HL-60 (cell line): ENCODE measurements around the gene GLYR1.

Source experiments
- DNase-seq, 2 experiments: peaks; one replicate each; pipeline ENCODE4 v3.0.0-alpha.2; 2010 to 2020; ENCODE audit warnings: low read depth in 1 of 2, low spot score in 1 of 2
- H3K27ac ChIP-seq: fragments of 250-450 bp; sonication (Bioruptor Pico); replicated peaks from 2 replicates; pipeline ENCODE4 v1.5.1; 2020; ENCODE audit warnings: mild to moderate bottlenecking, moderate library complexity
- H3K27me3 ChIP-seq: fragments of 250-450 bp; sonication (Bioruptor Pico); 2 replicates; pipeline ENCODE4 v1.5.1; 2021; ENCODE audit warnings: mild to moderate bottlenecking, moderate library complexity; ENCODE audit not compliant: insufficient read depth, poor library complexity, severe bottlenecking
- H3K4me3 ChIP-seq: replicated peaks from 2 replicates; pipeline ENCODE4 v1.5.1; 2011; ENCODE audit warnings: mild to moderate bottlenecking, control low read depth, low read length; ENCODE audit not compliant: insufficient read depth
- GABPA ChIP-seq: IDR thresholded peaks from 2 replicates; pipeline ENCODE4 v1.6.1; 2012; ENCODE audit warnings: low read depth
- POLR2AphosphoS5 ChIP-seq: IDR thresholded peaks from 2 replicates; pipeline ENCODE4 v1.6.1; 2012; ENCODE audit warnings: low read depth
- SPI1 ChIP-seq: IDR thresholded peaks from 2 replicates; pipeline ENCODE4 v1.6.1; 2012; ENCODE audit warnings: low read depth, mild to moderate bottlenecking, borderline replicate concordance
- TF ChIP-seq, protein P1 (sequence below): IDR thresholded peaks from 2 replicates; pipeline ENCODE4 v1.6.1; 2012; ENCODE audit warnings: low read depth; ENCODE audit not compliant: insufficient replicate concordance
- TF ChIP-seq, protein P2 (sequence below): IDR thresholded peaks from one replicate; pipeline ENCODE4 v1.5.1; 2011; ENCODE audit warnings: low read length, control low read depth, inconsistent platforms; ENCODE audit not compliant: insufficient read depth

The GLYR1 gene

DNA sequence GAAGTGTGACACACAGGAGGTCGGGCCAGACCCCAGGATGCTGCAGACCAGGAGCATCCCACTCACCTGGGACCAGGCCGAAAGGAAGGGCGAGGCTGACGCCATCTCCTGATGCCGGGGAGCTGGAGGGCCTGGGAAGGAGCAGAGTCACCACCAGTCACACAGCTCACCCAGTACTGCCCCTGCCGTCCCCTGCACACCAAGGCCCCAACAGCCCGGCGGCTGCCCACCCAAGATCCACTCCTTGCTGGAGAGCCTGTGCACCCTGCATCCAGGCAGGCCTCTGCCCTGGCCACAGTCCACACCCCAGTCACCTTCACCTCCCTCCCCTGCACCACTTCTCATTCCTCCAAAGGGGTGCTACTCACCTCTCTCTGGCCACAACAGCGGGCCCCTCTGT, 84.9 kb downstream of the GLYR1 start:
- no peak for DNase-seq
- Histone ChIP-seq H3K27ac (no peak overlapping the region), H3K27me3 (no peaks in the 10 kb centered on the region), H3K4me3 (no peak overlapping the region)
- TF ChIP-seq GABPA (no peak), SPI1 (no peak), POLR2AphosphoS5 (no peak)
- TF ChIP-seq, protein P1, sequence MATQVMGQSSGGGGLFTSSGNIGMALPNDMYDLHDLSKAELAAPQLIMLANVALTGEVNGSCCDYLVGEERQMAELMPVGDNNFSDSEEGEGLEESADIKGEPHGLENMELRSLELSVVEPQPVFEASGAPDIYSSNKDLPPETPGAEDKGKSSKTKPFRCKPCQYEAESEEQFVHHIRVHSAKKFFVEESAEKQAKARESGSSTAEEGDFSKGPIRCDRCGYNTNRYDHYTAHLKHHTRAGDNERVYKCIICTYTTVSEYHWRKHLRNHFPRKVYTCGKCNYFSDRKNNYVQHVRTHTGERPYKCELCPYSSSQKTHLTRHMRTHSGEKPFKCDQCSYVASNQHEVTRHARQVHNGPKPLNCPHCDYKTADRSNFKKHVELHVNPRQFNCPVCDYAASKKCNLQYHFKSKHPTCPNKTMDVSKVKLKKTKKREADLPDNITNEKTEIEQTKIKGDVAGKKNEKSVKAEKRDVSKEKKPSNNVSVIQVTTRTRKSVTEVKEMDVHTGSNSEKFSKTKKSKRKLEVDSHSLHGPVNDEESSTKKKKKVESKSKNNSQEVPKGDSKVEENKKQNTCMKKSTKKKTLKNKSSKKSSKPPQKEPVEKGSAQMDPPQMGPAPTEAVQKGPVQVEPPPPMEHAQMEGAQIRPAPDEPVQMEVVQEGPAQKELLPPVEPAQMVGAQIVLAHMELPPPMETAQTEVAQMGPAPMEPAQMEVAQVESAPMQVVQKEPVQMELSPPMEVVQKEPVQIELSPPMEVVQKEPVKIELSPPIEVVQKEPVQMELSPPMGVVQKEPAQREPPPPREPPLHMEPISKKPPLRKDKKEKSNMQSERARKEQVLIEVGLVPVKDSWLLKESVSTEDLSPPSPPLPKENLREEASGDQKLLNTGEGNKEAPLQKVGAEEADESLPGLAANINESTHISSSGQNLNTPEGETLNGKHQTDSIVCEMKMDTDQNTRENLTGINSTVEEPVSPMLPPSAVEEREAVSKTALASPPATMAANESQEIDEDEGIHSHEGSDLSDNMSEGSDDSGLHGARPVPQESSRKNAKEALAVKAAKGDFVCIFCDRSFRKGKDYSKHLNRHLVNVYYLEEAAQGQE = no peak
- TF ChIP-seq, protein P2, sequence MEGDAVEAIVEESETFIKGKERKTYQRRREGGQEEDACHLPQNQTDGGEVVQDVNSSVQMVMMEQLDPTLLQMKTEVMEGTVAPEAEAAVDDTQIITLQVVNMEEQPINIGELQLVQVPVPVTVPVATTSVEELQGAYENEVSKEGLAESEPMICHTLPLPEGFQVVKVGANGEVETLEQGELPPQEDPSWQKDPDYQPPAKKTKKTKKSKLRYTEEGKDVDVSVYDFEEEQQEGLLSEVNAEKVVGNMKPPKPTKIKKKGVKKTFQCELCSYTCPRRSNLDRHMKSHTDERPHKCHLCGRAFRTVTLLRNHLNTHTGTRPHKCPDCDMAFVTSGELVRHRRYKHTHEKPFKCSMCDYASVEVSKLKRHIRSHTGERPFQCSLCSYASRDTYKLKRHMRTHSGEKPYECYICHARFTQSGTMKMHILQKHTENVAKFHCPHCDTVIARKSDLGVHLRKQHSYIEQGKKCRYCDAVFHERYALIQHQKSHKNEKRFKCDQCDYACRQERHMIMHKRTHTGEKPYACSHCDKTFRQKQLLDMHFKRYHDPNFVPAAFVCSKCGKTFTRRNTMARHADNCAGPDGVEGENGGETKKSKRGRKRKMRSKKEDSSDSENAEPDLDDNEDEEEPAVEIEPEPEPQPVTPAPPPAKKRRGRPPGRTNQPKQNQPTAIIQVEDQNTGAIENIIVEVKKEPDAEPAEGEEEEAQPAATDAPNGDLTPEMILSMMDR = no peak

DNA sequence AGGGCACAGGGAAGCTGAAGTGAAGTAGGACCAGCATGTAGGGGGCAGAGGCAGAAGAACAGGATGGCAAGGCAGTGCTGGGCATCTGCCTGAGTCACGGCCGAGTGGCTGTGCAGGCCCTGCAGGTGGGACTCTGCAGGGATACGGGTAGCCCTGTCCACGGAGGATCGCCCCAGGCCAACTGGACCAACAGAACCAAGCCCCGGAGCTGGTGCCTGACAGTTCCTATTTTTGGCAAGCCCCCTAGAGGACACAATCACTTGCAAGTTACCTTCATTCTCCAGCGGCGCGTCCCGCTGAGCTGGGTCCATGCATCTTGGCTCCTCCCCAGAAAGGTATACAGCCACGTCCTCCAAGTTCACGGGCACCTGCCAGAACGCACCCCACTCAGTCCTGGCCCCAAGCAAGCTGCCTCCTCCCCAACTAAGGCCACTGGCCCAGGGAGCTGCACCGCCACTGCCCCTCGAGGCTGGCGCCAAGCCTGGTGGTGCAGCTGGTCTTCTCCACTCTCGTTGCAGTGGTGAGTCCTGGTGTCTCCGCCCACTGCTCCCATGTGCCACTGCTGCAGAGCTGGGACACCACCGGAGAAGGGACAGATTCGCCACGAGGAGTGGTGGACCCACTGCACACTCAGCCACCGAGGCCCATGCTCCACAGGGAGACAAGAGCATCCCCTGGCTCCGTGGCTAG, 86.7 kb downstream of the GLYR1 start:
- Histone ChIP-seq H3K27ac (no peak overlapping the region), H3K27me3 (no peaks in the 10 kb centered on the region), H3K4me3 (no peak overlapping the region)
- DNase-seq = no peak
- TF ChIP-seq, protein P2 = no peak
- TF ChIP-seq, protein P1 = no peak
- TF ChIP-seq GABPA = no peak
- TF ChIP-seq SPI1 = no peak
- TF ChIP-seq POLR2AphosphoS5 = no peak

DNA sequence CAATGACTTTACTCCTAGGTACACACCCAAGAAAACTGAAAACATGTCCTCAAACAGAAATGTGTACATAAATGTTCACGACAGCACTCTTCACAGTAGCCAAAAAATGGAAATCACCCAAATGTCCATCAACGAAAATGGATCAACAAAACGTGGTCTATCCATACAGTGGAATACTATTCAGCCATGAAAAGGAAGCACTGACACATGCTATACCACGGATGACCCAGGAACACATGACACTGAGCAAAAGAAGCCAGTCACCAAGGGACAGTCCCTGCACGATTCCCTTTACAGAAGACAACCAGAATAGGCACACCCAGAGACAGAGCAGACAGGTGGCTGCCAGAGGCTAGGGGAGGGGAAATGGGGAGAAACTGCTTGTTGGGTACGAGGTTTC, 91.4 kb downstream of the GLYR1 start:
- Histone ChIP-seq H3K27ac (no peak overlapping the region), H3K4me3 (no peak overlapping the region), H3K27me3 (no peaks in the 10 kb centered on the region)
- DNase-seq = no peak
- TF ChIP-seq, protein P2 = no peak
- no peak for TF ChIP-seq SPI1
- TF ChIP-seq POLR2AphosphoS5 = no peak
- TF ChIP-seq, protein P1 = no peak
- no peak for TF ChIP-seq GABPA
